Ishikawa (cell line): ENCODE measurements around the gene POFUT1.

ENCODE experiments used
- CEBPB ChIP-seq: IDR thresholded peaks from 2 replicates; pipeline ENCODE4 v1.6.1; 2012
- CREB1 ChIP-seq: IDR thresholded peaks from 2 replicates; pipeline ENCODE4 v1.6.1; 2012; ENCODE audit warnings: low read depth
- EGR1 ChIP-seq: IDR thresholded peaks from 2 replicates; pipeline ENCODE4 v1.6.1; 2012
- EP300 ChIP-seq: IDR thresholded peaks from 2 replicates; pipeline ENCODE4 v1.6.1; 2012; ENCODE audit warnings: borderline replicate concordance
- FOXM1 ChIP-seq: IDR thresholded peaks from 2 replicates; pipeline ENCODE4 v1.6.1; 2012; ENCODE audit warnings: low read depth, borderline replicate concordance
- NFIC ChIP-seq: IDR thresholded peaks from 2 replicates; pipeline ENCODE4 v1.6.1; 2012
- RAD21 ChIP-seq: IDR thresholded peaks from 2 replicates; pipeline ENCODE4 v1.6.1; 2012; ENCODE audit warnings: low read depth
- TAF1 ChIP-seq: IDR thresholded peaks from 2 replicates; pipeline ENCODE4 v1.6.1; 2012; ENCODE audit warnings: low read depth, mild to moderate bottlenecking
- TCF12 ChIP-seq: IDR thresholded peaks from 2 replicates; pipeline ENCODE4 v1.6.1; 2012; ENCODE audit warnings: low read depth
- TEAD4 ChIP-seq: IDR thresholded peaks from 2 replicates; pipeline ENCODE4 v1.6.1; 2012
- YY1 ChIP-seq: IDR thresholded peaks from 2 replicates; pipeline ENCODE4 v1.6.1; 2012; ENCODE audit warnings: low read depth
- ZBTB7A ChIP-seq: IDR thresholded peaks from 2 replicates; pipeline ENCODE4 v1.6.1; 2012; ENCODE audit warnings: low read depth
- TF ChIP-seq, protein P1 (sequence below): IDR thresholded peaks from 2 replicates; pipeline ENCODE4 v1.6.1; 2012
- TF ChIP-seq, protein P2 (sequence below): IDR thresholded peaks from 2 replicates; pipeline ENCODE4 v1.6.1; 2012; ENCODE audit warnings: low read depth, mild to moderate bottlenecking
- TF ChIP-seq, protein P3 (sequence below): IDR thresholded peaks from 2 replicates; pipeline ENCODE4 v1.6.1; 2012

The POFUT1 gene

DNA sequence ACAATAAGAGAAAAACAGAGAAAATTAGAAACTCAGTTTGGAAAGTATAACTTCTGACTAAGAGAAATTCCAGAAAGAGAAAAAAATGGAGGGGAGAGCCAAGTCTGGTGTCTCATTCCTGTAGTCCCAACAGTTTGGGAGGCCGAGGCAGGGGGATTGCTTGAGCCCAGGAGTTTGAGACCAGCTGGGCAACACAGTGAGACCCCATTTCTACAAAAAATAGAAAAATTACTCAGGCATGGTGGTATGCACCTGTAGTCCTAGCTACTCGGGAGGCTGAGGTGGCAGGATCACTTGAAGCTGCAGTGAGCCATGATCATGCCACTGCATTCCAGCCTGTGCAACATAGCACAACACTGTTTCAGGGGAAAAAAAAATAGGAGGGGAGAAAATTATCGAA, 66.7 kb downstream of the POFUT1 start:
- TF ChIP-seq RAD21 = no peak
- TF ChIP-seq EP300 = no peak
- TF ChIP-seq FOXM1 = no peak
- TF ChIP-seq, protein P1, sequence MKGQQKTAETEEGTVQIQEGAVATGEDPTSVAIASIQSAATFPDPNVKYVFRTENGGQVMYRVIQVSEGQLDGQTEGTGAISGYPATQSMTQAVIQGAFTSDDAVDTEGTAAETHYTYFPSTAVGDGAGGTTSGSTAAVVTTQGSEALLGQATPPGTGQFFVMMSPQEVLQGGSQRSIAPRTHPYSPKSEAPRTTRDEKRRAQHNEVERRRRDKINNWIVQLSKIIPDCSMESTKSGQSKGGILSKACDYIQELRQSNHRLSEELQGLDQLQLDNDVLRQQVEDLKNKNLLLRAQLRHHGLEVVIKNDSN = no peak
- no peak for TF ChIP-seq EGR1
- no peak for TF ChIP-seq CEBPB
- TF ChIP-seq NFIC = no peak
- no peak for TF ChIP-seq CREB1
- TF ChIP-seq, protein P2, sequence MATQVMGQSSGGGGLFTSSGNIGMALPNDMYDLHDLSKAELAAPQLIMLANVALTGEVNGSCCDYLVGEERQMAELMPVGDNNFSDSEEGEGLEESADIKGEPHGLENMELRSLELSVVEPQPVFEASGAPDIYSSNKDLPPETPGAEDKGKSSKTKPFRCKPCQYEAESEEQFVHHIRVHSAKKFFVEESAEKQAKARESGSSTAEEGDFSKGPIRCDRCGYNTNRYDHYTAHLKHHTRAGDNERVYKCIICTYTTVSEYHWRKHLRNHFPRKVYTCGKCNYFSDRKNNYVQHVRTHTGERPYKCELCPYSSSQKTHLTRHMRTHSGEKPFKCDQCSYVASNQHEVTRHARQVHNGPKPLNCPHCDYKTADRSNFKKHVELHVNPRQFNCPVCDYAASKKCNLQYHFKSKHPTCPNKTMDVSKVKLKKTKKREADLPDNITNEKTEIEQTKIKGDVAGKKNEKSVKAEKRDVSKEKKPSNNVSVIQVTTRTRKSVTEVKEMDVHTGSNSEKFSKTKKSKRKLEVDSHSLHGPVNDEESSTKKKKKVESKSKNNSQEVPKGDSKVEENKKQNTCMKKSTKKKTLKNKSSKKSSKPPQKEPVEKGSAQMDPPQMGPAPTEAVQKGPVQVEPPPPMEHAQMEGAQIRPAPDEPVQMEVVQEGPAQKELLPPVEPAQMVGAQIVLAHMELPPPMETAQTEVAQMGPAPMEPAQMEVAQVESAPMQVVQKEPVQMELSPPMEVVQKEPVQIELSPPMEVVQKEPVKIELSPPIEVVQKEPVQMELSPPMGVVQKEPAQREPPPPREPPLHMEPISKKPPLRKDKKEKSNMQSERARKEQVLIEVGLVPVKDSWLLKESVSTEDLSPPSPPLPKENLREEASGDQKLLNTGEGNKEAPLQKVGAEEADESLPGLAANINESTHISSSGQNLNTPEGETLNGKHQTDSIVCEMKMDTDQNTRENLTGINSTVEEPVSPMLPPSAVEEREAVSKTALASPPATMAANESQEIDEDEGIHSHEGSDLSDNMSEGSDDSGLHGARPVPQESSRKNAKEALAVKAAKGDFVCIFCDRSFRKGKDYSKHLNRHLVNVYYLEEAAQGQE = no peak
- TF ChIP-seq TEAD4 = no peak
- no peak for TF ChIP-seq ZBTB7A
- TF ChIP-seq TCF12 = no peak
- no peak for TF ChIP-seq TAF1
- TF ChIP-seq, protein P3, sequence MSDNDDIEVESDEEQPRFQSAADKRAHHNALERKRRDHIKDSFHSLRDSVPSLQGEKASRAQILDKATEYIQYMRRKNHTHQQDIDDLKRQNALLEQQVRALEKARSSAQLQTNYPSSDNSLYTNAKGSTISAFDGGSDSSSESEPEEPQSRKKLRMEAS = no peak

DNA sequence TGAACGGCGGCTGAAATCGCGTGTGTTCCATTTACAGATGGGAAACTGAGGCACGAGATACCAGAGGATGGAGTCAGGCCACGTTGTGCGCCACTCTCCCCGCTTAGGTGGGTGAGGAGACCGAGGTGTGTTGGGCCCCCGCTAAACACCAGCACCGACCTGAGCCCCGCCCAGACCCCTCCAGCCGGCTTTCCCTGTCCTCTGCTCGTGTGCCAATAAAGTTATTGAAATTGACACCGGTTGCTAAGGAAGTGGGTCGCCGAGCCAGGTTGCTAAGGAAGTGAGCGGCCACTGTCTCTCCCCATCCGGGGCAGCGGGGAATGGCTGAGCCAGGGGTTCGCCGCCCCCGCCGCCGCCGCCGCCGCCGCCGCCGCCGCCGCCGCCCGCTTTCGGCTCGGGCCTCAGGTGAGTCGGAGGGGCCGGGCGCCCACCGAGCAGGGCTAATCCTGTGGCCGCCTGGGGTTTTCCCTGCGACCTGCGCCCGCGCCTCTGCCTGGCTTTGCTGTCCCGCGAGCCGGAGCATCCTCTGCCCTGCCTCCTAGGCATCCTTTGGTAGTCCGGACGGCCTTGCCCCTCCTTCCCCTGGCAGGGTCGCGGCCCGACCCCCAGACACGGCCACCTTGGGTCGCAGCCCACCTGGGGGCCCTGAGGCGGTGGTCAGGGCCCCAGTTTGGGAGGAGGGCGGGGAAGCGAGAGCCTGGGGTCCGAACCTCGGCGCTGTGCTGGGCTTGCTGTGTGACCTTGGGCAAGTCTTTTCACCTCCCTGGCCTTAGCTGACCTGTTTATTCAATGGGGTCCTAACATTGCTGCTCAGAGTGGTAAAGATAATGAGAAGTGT, 69.9 kb downstream of the POFUT1 start, which contains the start of gene KIF3B:
KIF3B (plus strand) TSS at position 291 of the 838 bp plus-strand sequence. CDS start 32,127 bp downstream, outside the sequence.
- TF ChIP-seq NFIC (peak; percentile 49; the same call in 1 of the 2 replicates), TAF1 (peak; percentile 47; the same call in 1 of the 2 replicates), YY1 (peak; percentile 68; the same call in 1 of the 2 replicates), TCF12 (peak; percentile 29; the same call in 1 of the 2 replicates), EP300 (peak; percentile 49), ZBTB7A (no peak), FOXM1 (no peak), CREB1 (no peak), RAD21 (no peak), EGR1 (peak; percentile 53)
- TF ChIP-seq, protein P3 = no peak
- TF ChIP-seq, protein P2 = no peak
- TF ChIP-seq, protein P1 = no peak

DNA sequence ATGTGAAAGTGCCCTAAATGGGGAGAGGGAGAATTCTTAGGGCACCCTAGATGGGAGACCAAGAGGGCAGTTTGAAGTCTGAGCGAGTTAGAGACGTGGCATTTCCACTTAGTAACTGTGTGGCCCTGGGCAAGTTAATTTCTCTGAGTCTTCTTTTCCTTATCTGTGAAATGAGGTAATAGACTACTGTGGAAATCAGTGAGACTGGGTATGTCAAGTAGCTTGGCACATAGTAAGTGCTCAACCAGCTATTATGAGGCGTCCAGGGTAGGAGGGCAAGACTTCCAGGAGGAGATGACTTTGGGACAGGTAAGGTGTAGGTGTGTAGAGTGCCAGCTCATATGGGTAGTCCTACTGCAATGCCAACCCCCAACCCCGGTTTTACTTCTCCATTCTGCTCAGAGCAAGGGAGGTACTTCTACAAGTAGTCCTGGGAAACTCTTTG, 70.5 kb downstream of the POFUT1 start:
- TF ChIP-seq YY1 (no peak), EP300 (no peak), ZBTB7A (no peak), TEAD4 (no peak), TAF1 (no peak), CREB1 (no peak), TCF12 (no peak), NFIC (no peak), RAD21 (no peak), CEBPB (no peak)
- TF ChIP-seq, protein P1 = no peak
- TF ChIP-seq, protein P2 = no peak
